SK-N-SH (cell line): ENCODE results near the gene SCML2. TPM values are rescaled to one million over a fixed set of nuclear protein-coding genes. Genes with fewer than 3 reads are reported as not detected.

Experiments used
- CTCF ChIA-PET: fragments of 300-600, 350-600 bp; formaldehyde crosslinking; extraction: SDS; loops from one replicate; lab custom pipeline; 2021; lab: Yijun Ruan, JAX
- POLR2A ChIA-PET: fragments of 350-600 bp; sonication (Branson Sonifier 250); formaldehyde crosslinking; extraction: SDS; loops from one replicate; lab custom pipeline; 2020; ENCODE audit warnings: antibody characterized with exemption, inconsistent platforms; lab: Yijun Ruan, JAX
- DNase-seq: peaks from one replicate; pipeline ENCODE4 v3.0.0; 2012
- H2AFZ ChIP-seq: fragments of 200-600 bp; sonication (generic); 2 replicates; pipeline ENCODE4 v1.8.1; 2016; ENCODE audit warnings: antibody characterized with exemption, mild to moderate bottlenecking, low read depth
- H3F3A ChIP-seq: fragments of 200-600 bp; sonication (generic); replicated peaks from 2 replicates; pipeline ENCODE3; 2016; ENCODE audit warnings: antibody characterized with exemption, mild to moderate bottlenecking; ENCODE audit not compliant: insufficient read depth
- H3K27ac ChIP-seq, 2 experiments: fragments of 200-500 bp in 1 of 2; fragments of 200-600 bp in 1 of 2; sonication (Bioruptor generic) in 1 of 2; sonication (generic), shearing (Covaris generic) in 1 of 2; 2 replicates each; pipeline versions ENCODE4 v1.5.1 to v1.6.1; 2014 to 2016; ENCODE audit warnings: low read depth in 2 of 2, inconsistent platforms in 1 of 2, low read length in 1 of 2, mild to moderate bottlenecking in 1 of 2, mixed read lengths in 1 of 2
- H3K27me3 ChIP-seq: fragments of 200-600 bp; sonication (generic), shearing (Covaris generic); 2 replicates; pipeline ENCODE4 v1.6.1; 2016; ENCODE audit warnings: mixed run types; ENCODE audit not compliant: insufficient read depth
- H3K36me3 ChIP-seq, 2 experiments: fragments of 200-500 bp in 1 of 2; fragments of 200-600 bp in 1 of 2; sonication (Bioruptor generic) in 1 of 2; sonication (generic) in 1 of 2; replicated peaks in 1 of 2; 2 replicates each; pipeline versions ENCODE3 to v1.5.1; 2014 to 2016; ENCODE audit warnings: low read length in 1 of 2, mild to moderate bottlenecking in 1 of 2; ENCODE audit not compliant: insufficient read depth in 2 of 2, control insufficient read depth in 1 of 2
- H3K4me1 ChIP-seq, 2 experiments: fragments of 200-500 bp in 1 of 2; fragments of 200-600 bp in 1 of 2; sonication (Bioruptor generic) in 1 of 2; sonication (generic), shearing (Covaris generic) in 1 of 2; 2 replicates each; pipeline versions ENCODE4 v1.5.1 to v1.6.1; 2014 to 2016; ENCODE audit warnings: low read depth in 1 of 2, low read length in 1 of 2, mixed run types in 1 of 2; ENCODE audit not compliant: insufficient read depth in 2 of 2, control insufficient read depth in 1 of 2
- H3K4me2 ChIP-seq: fragments of 200-600 bp; sonication (generic), shearing (Covaris generic); 2 replicates; pipeline ENCODE4 v1.6.1; 2017; ENCODE audit warnings: mixed run types
- H3K4me3 ChIP-seq, 2 experiments: fragments of 200-500 bp in 1 of 2; fragments of 200-600 bp in 1 of 2; sonication (Bioruptor generic) in 1 of 2; sonication (generic), shearing (Covaris generic) in 1 of 2; 2 replicates each; pipeline versions ENCODE4 v1.5.1 to v1.8.1; 2014 to 2016; ENCODE audit warnings: low read depth in 2 of 2, inconsistent platforms in 1 of 2, low read length in 1 of 2, mild to moderate bottlenecking in 1 of 2, mixed read lengths in 1 of 2, moderate library complexity in 1 of 2
- H3K79me2 ChIP-seq: fragments of 200-600 bp; sonication (generic); 2 replicates; pipeline ENCODE4 v1.8.1; 2017; ENCODE audit warnings: mild to moderate bottlenecking; ENCODE audit not compliant: insufficient read depth
- H3K9ac ChIP-seq: fragments of 200-600 bp; sonication (generic); 2 replicates; pipeline ENCODE4 v1.6.1; 2017; ENCODE audit warnings: mixed run types
- H3K9me2 ChIP-seq: fragments of 200-600 bp; sonication (generic); 2 replicates; pipeline ENCODE4 v1.6.1; 2017; ENCODE audit warnings: mixed run types
- H3K9me3 ChIP-seq: fragments of 200-600 bp; sonication (generic); 2 replicates; pipeline ENCODE4 v1.6.1; 2017; ENCODE audit warnings: mixed run types, mild to moderate bottlenecking, moderate library complexity
- H4K20me1 ChIP-seq: fragments of 200-600 bp; sonication (generic); 2 replicates; pipeline ENCODE4 v1.6.1; 2017; ENCODE audit warnings: mild to moderate bottlenecking, mixed run types; ENCODE audit not compliant: insufficient read depth
- FOSL2 ChIP-seq: IDR thresholded peaks from 2 replicates; pipeline ENCODE4 v1.4.0; 2012; ENCODE audit warnings: low read depth, mild to moderate bottlenecking, moderate library complexity, borderline replicate concordance
- FOXM1 ChIP-seq: IDR thresholded peaks from 2 replicates; pipeline ENCODE4 v1.4.0; 2012; ENCODE audit warnings: low read depth, mild to moderate bottlenecking
- GATA2 ChIP-seq: sonication (generic); formaldehyde crosslinking; IDR thresholded peaks from 2 replicates; pipeline ENCODE4 v1.5.0; 2020; ENCODE audit warnings: mild to moderate bottlenecking, missing genetic modification reagents
- JUND ChIP-seq: IDR thresholded peaks from 2 replicates; pipeline ENCODE4 v1.4.0; 2012
- RAD21 ChIP-seq: IDR thresholded peaks from 2 replicates; pipeline ENCODE4 v1.6.1; 2012; ENCODE audit warnings: mild to moderate bottlenecking, low read length
- RFX5 ChIP-seq: IDR thresholded peaks from 2 replicates; pipeline ENCODE4 v1.6.1; 2012; ENCODE audit warnings: mild to moderate bottlenecking, improper control_type of control experiment, low read length
- SIN3A ChIP-seq: IDR thresholded peaks from 2 replicates; pipeline ENCODE4 v1.6.1; 2012; ENCODE audit warnings: low read depth, mild to moderate bottlenecking, low read length, moderate library complexity, borderline replicate concordance
- SMC3 ChIP-seq: IDR thresholded peaks from 2 replicates; pipeline ENCODE4 v1.6.1; 2012; ENCODE audit warnings: low read depth, low read length, improper control_type of control experiment
- TEAD4 ChIP-seq: IDR thresholded peaks from 2 replicates; pipeline ENCODE4 v1.4.0; 2012; ENCODE audit warnings: mild to moderate bottlenecking, borderline replicate concordance; ENCODE audit not compliant: insufficient read depth
- WGBS: methylation state at CpG from one replicate; pipeline ENCODE4 v1.1.6; 2017; ENCODE audit warnings: low lambda C conversion rate; 5-methylcytosine and 5-hydroxymethylcytosine counted together
- polyA plus RNA-seq, 3 experiments: library from polyadenylated mRNA; depleted of rRNA; stranded (reverse); fragments of >200 nt; gene quantifications; 2 replicates each; pipeline ENCODE4 v1.2.3, GENCODE V29; 2012
- TF ChIP-seq, protein P1 (sequence below): IDR thresholded peaks from 2 replicates; pipeline ENCODE4 v1.6.1; 2012; ENCODE audit warnings: mild to moderate bottlenecking, low read depth, low read length, moderate library complexity
- TF ChIP-seq, protein P2 (sequence below): fragments of 200-600 bp; sonication (generic); IDR thresholded peaks from 2 replicates; pipeline ENCODE4 v1.6.1; 2017; ENCODE audit warnings: antibody characterized with exemption, mild to moderate bottlenecking, moderate library complexity

The SCML2 gene
- polyA plus RNA-seq, 1 of the 3 experiments (the other 2 are of a cell fraction) = 3.2 TPM

DNA sequence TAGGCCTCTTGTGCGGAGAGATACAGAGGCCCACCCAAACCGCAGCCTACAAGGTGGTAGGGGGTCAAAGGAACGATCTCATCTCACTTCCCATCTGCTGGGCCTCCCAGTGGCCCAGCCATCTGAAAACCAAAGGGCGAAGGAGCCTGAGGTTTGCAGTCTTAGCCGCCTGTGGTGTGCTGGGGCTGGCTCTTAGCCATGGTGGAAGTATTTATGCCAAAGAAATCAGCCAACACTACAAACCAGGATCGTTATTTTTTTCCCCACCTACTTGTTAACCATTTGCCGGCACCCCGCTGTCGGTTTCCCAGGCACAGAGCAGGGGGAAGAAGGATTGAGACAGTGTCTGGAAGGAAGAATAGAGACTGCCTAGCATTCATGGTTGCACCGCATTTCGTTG is 40.0 kb upstream of the SCML2 start:
- WGBS = 67% methylated on average over 11 of the region's 11 CpGs
- ChIA-PET POLR2A (no interaction called here), CTCF (interaction anchor here (1.4 kb wide), 1 partner anchor 12 kb away, joined by 5 read pairs; no protein-coding TSS in a partner anchor)
- peaks cover 8% of the 10 kb centered on the region; the same call in 1 of the 2 replicates for H3K27me3 ChIP-seq
- DNase-seq = no peak
- no peak overlapping the region for H3K4me3 ChIP-seq
- H3K79me2 ChIP-seq = no peaks in the 10 kb centered on the region
- H3K9me3 ChIP-seq = no peaks in the 10 kb centered on the region
- no peak for TF ChIP-seq FOXM1
- no peak for TF ChIP-seq SIN3A
- no peak overlapping the region for H3K27ac ChIP-seq
- no peak overlapping the region for H3K9ac ChIP-seq
- H3F3A ChIP-seq = no peaks in the 10 kb centered on the region
- H3K9me2 ChIP-seq = no peaks in the 10 kb centered on the region
- H3K4me2 ChIP-seq = no peak overlapping the region
- no peak overlapping the region for H2AFZ ChIP-seq
- no peaks in the 10 kb centered on the region for H3K4me1 ChIP-seq
- H3K36me3 ChIP-seq = no peaks in the 10 kb centered on the region
- no peaks in the 10 kb centered on the region for H4K20me1 ChIP-seq

DNA sequence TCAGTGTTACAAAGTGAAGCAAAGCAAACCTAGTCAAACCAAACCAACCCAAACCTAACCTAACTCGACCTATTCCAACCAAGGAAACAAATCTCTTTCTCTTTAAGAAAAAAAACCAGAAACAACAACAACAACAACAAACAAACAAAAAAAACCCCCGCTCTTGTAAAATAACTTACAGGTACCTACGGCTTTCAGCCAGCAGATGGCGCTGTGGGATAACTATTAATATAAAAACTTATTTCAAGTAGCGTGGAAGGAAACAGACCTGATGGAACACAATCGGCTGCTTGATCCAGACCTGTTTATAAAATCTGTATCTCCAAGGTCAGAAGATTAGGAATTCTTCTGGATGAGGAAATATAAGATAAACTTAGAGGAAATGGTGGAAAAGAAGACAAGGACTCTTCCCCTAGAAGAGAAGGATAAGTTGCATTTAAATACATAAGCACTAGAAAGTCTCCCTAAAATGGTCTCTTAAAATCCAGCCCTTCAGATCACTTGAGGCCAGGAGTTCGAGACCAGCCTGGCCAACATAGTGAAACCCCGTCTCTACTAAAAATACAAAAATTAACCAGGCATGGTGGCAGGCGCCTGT is 36.6 kb upstream of the SCML2 start:
- Histone ChIP-seq H4K20me1 (no peaks in the 10 kb centered on the region), H2AFZ (peak overlapping the region; percentile 54; the same call in 1 of the 2 replicates), H3K9me2 (no peaks in the 10 kb centered on the region), H3K4me2 (no peak overlapping the region), H3K4me3 (no peak overlapping the region; a peak in 1 of 4 replicates), H3K9me3 (no peaks in the 10 kb centered on the region), H3K36me3 (no peaks in the 10 kb centered on the region), H3K4me1 (no peaks in the 10 kb centered on the region), H3K79me2 (no peaks in the 10 kb centered on the region), H3F3A (no peaks in the 10 kb centered on the region), H3K27ac (no peak overlapping the region), H3K9ac (no peak overlapping the region), H3K27me3 (no peaks in the 10 kb centered on the region)
- TF ChIP-seq FOSL2 = no peak
- no peak for TF ChIP-seq GATA2 (CRISPR knock-in tag)
- TF ChIP-seq, protein P1, sequence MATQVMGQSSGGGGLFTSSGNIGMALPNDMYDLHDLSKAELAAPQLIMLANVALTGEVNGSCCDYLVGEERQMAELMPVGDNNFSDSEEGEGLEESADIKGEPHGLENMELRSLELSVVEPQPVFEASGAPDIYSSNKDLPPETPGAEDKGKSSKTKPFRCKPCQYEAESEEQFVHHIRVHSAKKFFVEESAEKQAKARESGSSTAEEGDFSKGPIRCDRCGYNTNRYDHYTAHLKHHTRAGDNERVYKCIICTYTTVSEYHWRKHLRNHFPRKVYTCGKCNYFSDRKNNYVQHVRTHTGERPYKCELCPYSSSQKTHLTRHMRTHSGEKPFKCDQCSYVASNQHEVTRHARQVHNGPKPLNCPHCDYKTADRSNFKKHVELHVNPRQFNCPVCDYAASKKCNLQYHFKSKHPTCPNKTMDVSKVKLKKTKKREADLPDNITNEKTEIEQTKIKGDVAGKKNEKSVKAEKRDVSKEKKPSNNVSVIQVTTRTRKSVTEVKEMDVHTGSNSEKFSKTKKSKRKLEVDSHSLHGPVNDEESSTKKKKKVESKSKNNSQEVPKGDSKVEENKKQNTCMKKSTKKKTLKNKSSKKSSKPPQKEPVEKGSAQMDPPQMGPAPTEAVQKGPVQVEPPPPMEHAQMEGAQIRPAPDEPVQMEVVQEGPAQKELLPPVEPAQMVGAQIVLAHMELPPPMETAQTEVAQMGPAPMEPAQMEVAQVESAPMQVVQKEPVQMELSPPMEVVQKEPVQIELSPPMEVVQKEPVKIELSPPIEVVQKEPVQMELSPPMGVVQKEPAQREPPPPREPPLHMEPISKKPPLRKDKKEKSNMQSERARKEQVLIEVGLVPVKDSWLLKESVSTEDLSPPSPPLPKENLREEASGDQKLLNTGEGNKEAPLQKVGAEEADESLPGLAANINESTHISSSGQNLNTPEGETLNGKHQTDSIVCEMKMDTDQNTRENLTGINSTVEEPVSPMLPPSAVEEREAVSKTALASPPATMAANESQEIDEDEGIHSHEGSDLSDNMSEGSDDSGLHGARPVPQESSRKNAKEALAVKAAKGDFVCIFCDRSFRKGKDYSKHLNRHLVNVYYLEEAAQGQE = no peak
- TF ChIP-seq JUND = no peak
- no peak for TF ChIP-seq TEAD4
- TF ChIP-seq RFX5 = 0 out of 2 replicates have a peak, but pooled peaks have one; percentile 16
- peak; percentile 63 for TF ChIP-seq SMC3
- TF ChIP-seq RAD21 = peak; percentile 87
- TF ChIP-seq, protein P2, sequence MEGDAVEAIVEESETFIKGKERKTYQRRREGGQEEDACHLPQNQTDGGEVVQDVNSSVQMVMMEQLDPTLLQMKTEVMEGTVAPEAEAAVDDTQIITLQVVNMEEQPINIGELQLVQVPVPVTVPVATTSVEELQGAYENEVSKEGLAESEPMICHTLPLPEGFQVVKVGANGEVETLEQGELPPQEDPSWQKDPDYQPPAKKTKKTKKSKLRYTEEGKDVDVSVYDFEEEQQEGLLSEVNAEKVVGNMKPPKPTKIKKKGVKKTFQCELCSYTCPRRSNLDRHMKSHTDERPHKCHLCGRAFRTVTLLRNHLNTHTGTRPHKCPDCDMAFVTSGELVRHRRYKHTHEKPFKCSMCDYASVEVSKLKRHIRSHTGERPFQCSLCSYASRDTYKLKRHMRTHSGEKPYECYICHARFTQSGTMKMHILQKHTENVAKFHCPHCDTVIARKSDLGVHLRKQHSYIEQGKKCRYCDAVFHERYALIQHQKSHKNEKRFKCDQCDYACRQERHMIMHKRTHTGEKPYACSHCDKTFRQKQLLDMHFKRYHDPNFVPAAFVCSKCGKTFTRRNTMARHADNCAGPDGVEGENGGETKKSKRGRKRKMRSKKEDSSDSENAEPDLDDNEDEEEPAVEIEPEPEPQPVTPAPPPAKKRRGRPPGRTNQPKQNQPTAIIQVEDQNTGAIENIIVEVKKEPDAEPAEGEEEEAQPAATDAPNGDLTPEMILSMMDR = peak; percentile 88
- DNase-seq = peak; percentile 69
- WGBS = 17% methylated on average over 9 of the region's 9 CpGs
- CTCF ChIA-PET = interaction anchor here (0.9 to 2.2 kb wide), 6 partner anchors 14 to 943 kb away, joined by 3 to 25 read pairs (median 6); no protein-coding TSS in a partner anchor
- POLR2A ChIA-PET = no interaction called here
